OCI-M2 (cell line): ENCODE results near the gene KRT33A.

Experiments used
- DNase-seq: peaks from one replicate; lab custom pipeline; 2025; ENCODE audit not compliant: unreplicated experiment; lab: John Stamatoyannopoulos, UW

The KRT33A gene

DNA sequence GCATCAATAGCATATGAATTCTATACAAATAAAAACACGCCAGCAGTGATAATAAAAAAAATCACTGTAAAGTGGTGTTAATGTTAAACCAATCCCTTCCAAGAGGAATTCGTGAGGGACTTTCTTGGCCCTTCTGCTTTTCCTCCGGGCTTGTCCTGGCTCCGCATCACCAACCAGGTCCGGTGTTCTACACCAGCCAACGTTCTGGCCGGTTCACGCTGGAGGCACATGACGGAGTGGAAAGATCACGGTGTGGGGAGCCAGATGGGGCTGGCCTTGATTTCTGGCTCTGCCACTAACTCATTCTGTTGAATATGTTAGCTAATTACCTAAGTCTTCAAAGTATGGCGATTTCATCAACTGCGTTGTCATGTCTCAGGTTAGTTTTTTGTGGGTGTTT is 46.5 kb downstream of the KRT33A start:
- DNase-seq = no peak

DNA sequence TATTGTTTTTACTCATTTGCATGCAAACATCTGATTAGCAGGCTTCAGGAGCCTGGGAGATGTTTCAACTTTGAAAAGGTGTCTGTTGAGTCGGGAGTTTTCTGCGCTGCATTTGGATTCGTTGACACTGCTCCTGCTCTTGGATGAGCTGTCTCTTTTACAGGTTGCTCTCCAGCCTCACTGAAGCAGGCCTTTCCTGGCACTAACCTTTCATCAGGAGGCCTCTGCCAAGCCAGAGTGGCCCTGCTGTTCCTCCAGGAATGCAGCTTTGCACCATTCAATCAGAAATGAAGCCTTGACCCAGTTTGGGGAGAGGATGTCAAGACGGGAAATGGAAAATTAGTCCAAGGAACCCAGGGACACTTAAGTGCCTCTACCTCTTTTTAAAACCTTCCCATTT is 47.6 kb downstream of the KRT33A start:
- DNase-seq = no peak

DNA sequence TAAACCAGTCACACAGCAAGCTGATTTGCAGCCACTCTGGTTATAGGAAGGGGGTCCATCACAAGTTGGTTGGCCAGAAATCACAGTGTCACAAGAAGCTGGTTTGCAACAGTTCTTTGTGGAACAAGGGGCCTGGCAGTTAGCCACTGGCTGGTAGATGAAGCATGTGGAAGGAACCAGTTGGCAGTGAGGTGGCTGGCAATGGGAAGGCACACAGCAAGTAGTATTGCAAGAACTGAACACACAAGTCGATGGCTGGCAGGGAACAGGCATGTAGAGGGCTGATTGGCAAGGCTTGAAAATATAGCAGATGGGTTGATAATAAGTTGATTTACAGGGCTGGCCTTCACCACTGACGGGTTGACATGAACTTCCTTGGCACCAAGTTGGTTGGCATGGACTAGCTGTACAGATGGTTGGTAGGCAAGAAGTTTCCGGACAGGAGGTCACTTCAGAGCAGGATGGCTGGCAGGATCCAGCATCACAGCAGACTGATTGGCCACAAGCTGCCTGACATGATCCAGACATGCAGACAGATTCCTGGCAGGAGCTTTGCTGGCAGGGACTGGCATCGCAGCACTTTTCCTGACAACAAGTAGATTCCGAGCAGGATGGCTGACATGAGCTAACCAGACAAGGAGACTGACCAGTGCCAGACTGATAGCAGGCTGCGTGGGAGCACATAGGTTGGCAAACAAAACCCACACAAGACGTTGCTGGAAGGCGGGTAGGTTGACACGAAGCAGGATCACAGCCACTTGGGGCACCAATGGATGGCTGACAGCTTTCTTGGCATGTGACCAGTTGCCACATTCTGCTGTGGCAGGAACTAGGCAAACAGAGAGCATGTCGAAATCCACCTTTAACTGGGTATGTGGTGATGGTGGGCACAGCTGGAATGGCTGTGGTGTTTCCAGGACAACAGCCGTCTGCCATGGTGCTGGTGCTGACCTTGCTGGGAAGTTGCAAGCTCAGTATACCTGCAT is 48.4 kb downstream of the KRT33A start, which contains the start of gene KRTAP29-1:
Gene KRTAP29-1, minus strand, starts transcription at position 936 of the 986 bp plus-strand sequence. Its CDS starts 0 bp downstream, at position 936.
- no peak for DNase-seq

DNA sequence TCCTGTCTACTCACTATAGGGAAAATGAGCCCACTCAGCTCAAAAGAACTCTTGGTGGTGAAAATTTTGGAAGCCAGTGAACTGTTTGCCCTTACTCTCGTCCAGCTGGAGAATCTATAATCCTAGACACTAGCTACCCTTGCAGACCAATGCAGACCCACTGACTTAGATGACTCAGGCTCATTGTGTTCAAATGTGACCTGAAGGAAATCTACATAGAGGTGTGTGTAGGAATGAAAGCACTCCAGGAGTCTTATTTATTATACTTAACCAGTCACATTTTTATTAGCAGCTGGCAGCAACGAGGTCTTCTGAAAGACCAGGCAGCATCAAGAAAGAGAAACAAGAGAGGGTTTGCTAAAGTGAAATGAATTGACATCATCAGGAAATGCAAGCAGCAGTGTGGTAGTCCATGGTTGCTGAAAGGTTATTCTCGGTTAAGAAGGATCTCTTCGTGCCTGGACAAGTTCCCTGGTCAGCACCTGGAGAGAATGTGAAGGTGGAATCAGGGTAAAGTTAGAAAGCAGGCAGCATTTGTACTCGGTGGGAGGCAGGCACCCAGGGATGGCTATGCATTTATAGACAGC is 49.3 kb downstream of the KRT33A start:
- no peak for DNase-seq

DNA sequence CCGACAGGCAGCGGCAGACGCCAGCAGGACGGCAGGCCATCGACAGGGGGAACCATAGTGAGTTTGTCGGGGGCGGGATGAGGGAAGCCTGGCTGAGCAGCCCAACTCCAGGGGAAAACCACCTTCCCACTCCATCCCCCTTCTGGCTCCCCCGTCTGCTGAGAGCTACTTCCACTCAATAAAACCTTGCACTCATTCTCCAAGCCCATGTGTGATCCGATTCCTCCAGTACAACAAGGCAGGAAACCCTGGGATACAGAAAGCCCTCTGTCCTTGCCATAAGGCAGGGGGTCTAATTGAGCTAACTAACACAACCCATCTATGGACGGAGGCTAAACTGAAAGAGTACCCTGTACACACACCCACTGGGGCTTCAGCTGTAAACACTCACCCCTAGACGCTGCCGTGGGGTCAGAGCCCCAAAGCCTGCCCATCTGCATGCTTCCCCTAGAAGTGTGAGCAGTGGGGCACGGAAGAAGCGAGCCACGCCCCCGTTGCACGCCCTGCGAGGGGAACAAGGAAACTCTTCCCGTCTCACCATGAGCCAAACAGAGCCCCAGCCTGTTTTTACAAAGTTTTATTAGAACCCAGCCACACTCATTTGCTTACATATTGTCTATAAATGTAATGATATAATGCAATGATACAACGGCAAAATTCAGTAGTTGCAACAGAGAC is 52.0 kb downstream of the KRT33A start:
- no peak for DNase-seq

DNA sequence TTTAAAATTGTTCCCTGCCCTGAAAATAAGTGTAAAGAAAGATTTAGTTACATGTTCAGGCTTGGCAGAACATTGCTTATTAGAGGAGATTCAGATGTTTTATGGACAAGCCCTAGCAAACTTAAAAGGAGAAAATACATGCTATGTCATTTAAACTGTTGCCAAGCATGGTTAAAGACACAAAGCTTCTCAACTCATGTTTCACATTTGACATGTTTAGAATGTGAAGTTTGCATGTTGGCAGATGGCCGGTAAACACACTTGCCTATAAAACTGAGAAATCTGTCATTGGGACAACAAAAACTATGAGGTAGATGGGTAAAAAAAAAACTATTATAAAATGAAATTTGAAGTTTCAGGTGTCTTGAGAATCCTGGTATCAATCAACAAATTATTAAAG is 53.8 kb downstream of the KRT33A start:
- DNase-seq = no peak
